Epithelial cell of esophagus (primary cell): ENCODE results near the gene COL4A4.

Experiments used
- DNase-seq: peaks from one replicate; pipeline ENCODE4 v3.0.0; 2010; ENCODE audit warnings: low read depth
- H3K4me3 ChIP-seq: 2 replicates; pipeline ENCODE4 v1.5.1; 2011; ENCODE audit warnings: mild to moderate bottlenecking, low read length, control low read depth
- CTCF ChIP-seq: IDR thresholded peaks from 2 replicates; pipeline ENCODE4 v1.5.1; 2011; ENCODE audit warnings: low read depth, mild to moderate bottlenecking, low read length, control low read depth, inconsistent platforms; ENCODE audit not compliant: insufficient read depth; ENCODE audit errors: missing control alignments

COL4A4 gene

GRCh38 chr2:226959418-226959817, 204.6 kb downstream of the COL4A4 start:
- no peak for DNase-seq
- H3K4me3 ChIP-seq, result no peak overlapping the region
- no peak for TF ChIP-seq CTCF

GRCh38 chr2:226956659-226957058, 207.3 kb downstream of the COL4A4 start:
- H3K4me3 ChIP-seq, result no peak overlapping the region
- no peak for TF ChIP-seq CTCF

GRCh38 chr2:226953826-226954225, 210.2 kb downstream of the COL4A4 start:
- TF ChIP-seq CTCF, result no peak
- DNase-seq, result no peak
- H3K4me3 ChIP-seq, result no peak overlapping the region

More at GRCh38 chr2:226956659-226957058, 207.3 kb downstream of the COL4A4 start:
- DNase-seq, result no peak

- TF ChIP-seq CTCF, result no peak
- no peak overlapping the region for H3K4me3 ChIP-seq
- no peak for DNase-seq
These were observed 210.8 kb downstream of the COL4A4 start for GRCh38 chr2:226953206-226953605.
